Measurements from ENCODE around the gene EHD4. TPM values are rescaled to one million over a fixed set of nuclear protein-coding genes. Genes with fewer than 3 reads are reported as not detected.

Gene EHD4
- total RNA-seq, 2 experiments from 2014 or later: 23.5 to 23.6 TPM

DNA sequence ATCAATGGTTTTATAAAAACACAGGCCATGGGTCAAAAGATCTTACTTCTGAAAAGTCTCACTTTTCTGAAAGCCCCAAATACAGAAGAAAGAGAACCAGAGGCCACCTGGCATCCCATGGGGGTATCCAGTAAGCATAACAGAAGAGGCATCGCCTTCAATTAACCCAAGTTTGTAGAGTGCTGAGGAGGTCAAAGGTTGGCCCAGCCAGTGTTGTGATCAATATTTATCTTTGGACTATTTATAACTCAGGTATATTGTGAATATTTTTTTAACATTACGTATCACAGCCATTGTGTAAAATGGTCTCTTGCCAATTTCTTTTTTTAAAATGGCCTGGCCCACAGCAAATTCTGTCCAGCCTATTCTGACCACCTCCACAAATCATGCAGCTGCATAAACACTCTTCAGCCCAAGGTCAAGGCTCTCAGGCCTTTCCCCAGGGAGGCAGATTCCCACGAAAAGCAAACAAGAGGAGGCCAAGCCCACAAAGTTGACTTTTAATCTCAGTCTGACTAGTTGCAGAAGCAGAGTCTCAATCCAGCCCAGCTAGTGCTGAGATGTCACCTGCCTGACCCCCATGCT is 52.3 kb downstream of the EHD4 start:
- no peak overlapping the region for H3K27ac Mint-ChIP-seq
- no peaks in the 10 kb centered on the region for H3K9me3 Mint-ChIP-seq
- DNase-seq: no peak
- peaks cover 6% of the 10 kb centered on the region for H3K36me3 Mint-ChIP-seq
- no peak overlapping the region for H3K4me3 Mint-ChIP-seq
- peaks cover 3% of the 10 kb centered on the region for H3K4me1 Mint-ChIP-seq
- no peaks in the 10 kb centered on the region for H3K27me3 Mint-ChIP-seq

DNA sequence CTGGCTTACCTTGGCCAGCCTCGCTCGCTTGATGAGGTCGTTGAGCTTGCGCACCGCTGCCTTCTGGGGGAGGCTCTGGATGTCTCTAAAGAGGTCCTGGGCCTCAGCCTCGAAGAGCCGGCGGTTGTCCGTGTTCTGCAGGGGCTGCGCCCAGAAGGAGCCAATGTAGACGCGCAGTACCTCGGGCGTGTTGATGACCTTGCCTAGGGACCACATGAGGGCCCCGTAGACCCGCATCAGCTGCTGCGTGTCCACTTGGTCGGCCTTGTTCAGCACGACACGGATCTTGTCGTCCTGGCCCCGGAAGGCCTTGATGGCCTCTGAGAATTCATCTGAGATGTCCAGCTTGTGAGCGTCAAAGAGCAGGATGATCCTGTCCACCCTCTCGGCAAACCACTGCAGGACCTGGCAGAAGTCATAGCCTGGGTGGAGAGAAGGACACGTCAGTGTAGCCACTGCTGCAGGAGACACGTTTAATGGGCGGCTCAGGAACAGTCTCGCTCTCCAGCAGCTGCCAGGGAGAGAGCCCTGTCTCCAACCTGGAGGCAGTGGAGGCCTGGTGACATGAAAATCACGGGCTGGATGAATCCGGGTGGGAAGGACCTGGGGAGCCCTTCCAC is 53.0 kb downstream of the EHD4 start:
- Mint-ChIP-seq H3K9me3 (no peaks in the 10 kb centered on the region), H3K36me3 (peaks cover 3% of the 10 kb centered on the region), H3K27ac (no peak overlapping the region)

DNA sequence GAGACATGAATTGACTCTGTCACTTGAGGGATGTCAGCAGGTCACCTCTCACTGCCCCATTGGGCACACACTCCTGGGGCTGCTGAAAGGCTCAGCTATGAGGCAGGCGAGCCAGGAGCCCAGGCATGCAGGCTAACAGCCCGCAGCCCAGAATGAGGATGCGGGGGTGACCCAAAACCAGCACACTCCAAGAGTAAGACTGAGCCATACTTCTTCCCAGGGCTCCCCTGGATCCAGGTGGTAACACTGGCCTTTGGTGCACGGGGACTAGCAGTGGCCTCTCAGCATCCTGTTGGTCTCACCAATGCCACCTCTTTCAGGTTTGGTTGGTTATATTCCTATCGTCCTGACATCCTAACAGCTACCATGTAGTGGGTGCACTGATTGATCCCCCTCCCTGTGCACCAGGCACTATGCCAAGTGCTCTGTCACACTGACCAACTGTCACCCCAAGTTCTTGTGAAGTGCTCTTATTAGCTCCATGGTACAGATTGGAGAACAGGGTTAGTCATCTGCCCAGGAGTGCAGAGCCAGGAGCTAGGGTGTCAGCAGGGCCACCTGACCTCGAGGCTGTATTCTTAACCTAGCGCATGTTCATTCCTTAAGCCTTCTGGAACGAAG is 53.7 kb downstream of the EHD4 start:
- Mint-ChIP-seq H3K36me3 (peaks cover 3% of the 10 kb centered on the region), H3K4me1 (peaks cover 3% of the 10 kb centered on the region), H3K27me3 (no peaks in the 10 kb centered on the region), H3K27ac (no peak overlapping the region), H3K9me3 (no peaks in the 10 kb centered on the region), H3K4me3 (no peak overlapping the region)
- DNase-seq: no peak

More for the DNA sequence above, 53.0 kb downstream of the EHD4 start:
- H3K27me3 Mint-ChIP-seq: no peaks in the 10 kb centered on the region
- DNase-seq: no peak
- peaks cover 3% of the 10 kb centered on the region for H3K4me1 Mint-ChIP-seq
- no peak overlapping the region for H3K4me3 Mint-ChIP-seq

DNA sequence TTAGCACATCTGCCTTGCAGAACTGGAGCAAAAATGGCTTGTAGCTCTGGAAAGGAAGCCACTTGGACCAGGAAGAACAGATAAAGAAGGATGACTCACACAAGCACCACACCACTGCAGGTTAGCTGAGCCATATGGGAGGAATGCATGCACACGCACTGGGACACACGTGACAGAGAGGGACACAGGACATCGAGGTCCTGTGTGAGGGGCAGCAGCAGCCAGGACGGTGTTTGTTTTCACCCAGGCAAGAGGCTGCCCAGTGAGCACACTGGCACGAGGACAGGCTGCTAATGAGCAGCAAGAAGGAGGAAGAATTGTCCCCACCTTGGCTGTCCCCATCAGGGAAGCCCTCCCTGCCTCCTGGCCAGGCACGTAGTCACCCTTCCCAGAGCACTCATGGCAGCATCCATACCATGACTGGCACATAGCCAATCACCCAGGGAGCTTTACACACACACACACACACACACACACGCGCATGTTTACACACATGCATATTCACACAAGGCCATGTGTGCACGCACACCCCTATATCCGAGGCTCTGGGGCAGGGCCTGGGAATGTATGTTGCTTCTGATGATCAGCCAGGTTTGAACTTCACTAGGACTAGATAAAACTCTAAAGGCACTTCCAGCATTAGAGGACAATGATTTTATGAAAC is 54.5 kb downstream of the EHD4 start:
- H3K27me3 Mint-ChIP-seq: no peaks in the 10 kb centered on the region
- H3K9me3 Mint-ChIP-seq: no peaks in the 10 kb centered on the region
- H3K36me3 Mint-ChIP-seq: peaks cover 2% of the 10 kb centered on the region
- H3K4me1 Mint-ChIP-seq: peaks cover 3% of the 10 kb centered on the region
- no peak for DNase-seq
- no peak overlapping the region for H3K4me3 Mint-ChIP-seq
- no peak overlapping the region for H3K27ac Mint-ChIP-seq

DNA sequence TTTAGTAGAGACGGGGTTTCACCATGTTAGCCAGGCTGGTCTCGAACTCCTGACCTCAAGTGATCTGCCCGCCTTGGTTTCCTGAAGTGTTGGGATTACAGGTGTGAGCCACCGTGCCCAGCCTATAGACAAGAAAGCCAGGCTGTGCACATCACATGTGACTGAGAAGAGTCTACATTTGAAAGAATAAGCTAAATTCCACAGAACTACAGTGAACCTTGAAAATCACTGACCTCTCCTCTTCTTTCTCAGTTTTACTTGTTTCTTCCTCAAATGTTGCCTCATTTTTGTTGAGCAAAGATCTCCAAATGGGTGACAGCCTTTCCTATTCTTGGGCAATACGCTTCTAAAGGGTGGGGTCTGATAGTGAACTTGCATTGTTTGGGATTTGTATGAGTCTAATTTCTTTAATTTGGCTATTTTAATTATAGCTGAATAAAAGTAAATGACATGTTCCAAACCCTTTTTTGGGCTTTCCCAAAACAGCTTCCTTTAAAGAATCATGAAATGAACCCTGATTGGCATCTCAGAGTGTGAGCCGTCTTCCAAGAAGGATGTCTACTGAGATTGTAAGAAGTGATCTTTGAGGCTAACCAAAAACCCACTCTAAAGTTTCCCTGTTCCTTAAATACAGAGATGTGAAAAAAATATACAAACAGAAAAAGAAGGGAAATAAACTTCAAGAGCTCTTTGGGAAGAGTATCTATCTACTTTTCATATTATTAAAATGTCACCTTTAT is 56.9 kb downstream of the EHD4 start:
- Mint-ChIP-seq H3K27me3 (no peaks in the 10 kb centered on the region), H3K4me3 (no peak overlapping the region), H3K4me1 (peaks cover 3% of the 10 kb centered on the region), H3K36me3 (peaks cover 2% of the 10 kb centered on the region), H3K9me3 (no peaks in the 10 kb centered on the region), H3K27ac (no peak overlapping the region)
- DNase-seq: no peak

DNA sequence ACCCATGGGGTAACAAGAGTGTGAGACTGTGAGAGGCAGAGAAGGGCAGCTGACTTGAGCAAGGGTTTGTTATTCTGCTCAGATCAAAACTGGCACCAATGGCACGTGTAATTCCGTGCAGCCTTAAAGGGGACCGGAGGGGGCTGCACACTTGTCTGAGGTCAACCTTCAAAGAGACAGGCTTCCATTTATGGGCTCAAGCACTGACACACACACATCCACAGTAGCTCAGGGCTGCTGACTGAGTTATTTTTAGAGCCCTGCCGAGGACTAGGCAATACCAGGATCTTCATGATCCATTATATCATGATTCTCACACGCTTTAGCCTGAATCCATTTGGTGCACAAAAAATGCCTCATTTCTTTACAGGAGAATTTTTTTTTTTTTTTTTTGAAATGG is 57.9 kb downstream of the EHD4 start:
- Mint-ChIP-seq H3K36me3 (peaks cover 2% of the 10 kb centered on the region), H3K27me3 (no peaks in the 10 kb centered on the region), H3K9me3 (no peaks in the 10 kb centered on the region), H3K4me3 (no peak overlapping the region), H3K27ac (no peak overlapping the region), H3K4me1 (peaks cover 3% of the 10 kb centered on the region)
- no peak for DNase-seq

DNA sequence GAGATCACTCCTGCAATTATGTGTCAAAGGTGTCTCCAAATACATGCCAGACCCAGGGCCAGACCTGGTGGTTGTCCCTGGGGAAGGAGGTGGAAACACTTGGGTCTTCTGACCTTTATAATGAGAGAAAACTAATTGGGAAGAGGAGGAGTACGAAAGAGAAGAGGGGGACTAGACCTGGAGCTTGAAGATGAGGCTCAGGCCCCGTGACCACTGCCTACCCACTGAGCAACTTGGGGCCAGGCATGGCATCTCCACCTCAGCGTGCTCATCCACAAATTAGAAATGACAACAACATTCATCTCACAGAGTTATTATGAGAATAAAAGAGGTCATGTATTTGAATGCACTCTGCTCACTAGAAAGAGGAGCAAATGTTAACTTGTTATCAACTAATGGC is 59.1 kb downstream of the EHD4 start:
- Mint-ChIP-seq H3K9me3 (no peaks in the 10 kb centered on the region), H3K4me3 (no peak overlapping the region), H3K27ac (no peak overlapping the region), H3K4me1 (peaks cover 3% of the 10 kb centered on the region), H3K36me3 (peaks cover 3% of the 10 kb centered on the region), H3K27me3 (no peaks in the 10 kb centered on the region)
- DNase-seq: no peak

DNA sequence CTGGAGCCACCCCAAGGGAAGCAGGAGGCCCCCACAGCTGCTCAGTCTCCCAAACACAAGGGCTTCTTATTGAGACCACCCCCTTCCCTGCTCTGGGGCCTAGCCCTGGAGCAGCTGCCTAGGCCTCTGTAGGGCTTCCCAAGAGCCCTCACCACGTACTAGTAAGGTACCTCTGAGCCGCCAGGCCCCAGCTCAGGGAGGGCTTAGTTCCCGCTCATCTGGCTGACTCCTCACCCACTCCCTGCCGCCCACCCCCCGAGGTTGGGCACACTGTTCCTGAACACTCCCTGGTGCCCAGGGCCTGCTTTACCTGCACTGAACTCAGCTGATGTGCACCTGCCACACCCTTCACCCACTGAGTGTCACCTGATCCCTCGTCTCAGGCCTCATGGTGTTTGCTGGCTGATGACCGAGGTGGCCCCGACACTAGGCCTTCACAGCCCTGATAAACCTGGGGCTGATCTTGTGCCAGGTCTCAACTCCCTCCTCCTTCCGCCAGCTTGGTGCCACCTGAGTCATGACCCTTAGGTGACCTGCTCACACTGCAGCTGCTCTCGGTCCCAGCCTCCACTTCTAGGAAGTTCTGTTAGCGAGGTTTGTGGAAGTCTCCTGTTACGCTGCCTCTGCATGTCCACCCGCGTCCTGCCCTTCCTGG is 60.5 kb downstream of the EHD4 start:
- no peak overlapping the region for H3K27ac Mint-ChIP-seq
- H3K4me1 Mint-ChIP-seq: no peaks in the 10 kb centered on the region
- H3K9me3 Mint-ChIP-seq: no peaks in the 10 kb centered on the region
- no peaks in the 10 kb centered on the region for H3K27me3 Mint-ChIP-seq
- H3K4me3 Mint-ChIP-seq: no peak overlapping the region
- no peak for DNase-seq
- peaks cover 12% of the 10 kb centered on the region for H3K36me3 Mint-ChIP-seq

DNA sequence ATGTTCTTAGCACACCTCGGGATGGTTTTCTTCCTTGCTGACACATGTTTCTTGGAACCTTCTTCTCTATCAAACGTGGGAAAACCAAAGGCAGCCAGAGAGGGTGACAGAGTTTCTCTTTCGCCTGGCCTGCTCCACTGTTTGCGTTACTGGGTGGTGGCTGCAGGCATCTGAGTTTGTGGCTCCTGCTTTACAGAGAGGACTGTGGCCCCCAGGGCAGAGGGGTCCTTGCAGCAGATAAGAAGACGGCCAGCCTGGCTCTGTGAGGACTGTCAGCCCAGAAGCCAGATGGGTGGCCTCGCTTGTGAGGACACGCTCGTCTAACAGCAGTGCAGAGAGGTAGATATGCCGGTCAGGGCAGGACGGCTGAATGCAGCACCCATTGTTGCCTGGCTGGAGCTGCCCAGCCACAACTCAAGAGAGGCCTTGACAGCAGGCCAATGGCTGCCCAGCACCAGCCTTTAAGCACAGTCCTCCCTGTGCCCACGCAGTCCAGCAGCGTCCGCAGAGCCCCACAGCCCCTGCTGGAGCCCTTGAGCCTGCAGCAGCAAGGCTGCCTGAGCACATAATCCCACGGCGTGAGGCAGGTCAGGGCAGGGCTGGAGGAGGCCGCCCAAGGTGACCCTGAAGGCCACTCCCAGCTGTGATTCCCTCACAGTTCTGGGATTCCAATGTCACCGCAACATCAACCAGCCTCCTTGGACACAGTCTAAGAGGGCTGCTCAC is 63.5 kb downstream of the EHD4 start:
- Mint-ChIP-seq H3K27me3 (no peaks in the 10 kb centered on the region), H3K27ac (no peak overlapping the region), H3K4me3 (no peak overlapping the region), H3K4me1 (peaks cover 5% of the 10 kb centered on the region), H3K36me3 (peaks cover 21% of the 10 kb centered on the region), H3K9me3 (peaks cover 4% of the 10 kb centered on the region)
- no peak for DNase-seq

DNA sequence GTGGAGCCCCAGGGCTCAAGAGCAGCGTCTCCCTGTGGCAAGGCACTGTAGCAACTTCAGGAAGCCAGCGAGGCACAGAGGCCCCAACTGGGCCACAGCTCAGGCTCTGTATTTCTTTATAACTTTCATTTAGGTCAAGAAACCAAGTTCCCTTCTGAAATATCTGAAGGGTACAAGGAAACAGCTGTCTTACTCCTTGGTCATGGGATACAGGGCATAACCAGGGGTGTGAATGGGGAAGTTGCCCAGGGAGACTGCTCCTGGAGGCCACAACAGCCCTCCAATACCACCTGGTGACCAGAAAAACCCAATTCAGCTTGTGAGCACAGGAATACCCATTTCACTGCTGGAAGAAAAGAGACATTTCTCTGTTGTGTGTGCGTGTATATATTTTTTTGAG is 65.2 kb downstream of the EHD4 start:
- H3K36me3 Mint-ChIP-seq: peaks cover 21% of the 10 kb centered on the region
- H3K27ac Mint-ChIP-seq: no peak overlapping the region
- peaks cover 5% of the 10 kb centered on the region for H3K4me1 Mint-ChIP-seq
- H3K27me3 Mint-ChIP-seq: no peaks in the 10 kb centered on the region
- no peak overlapping the region for H3K4me3 Mint-ChIP-seq
- peaks cover 4% of the 10 kb centered on the region for H3K9me3 Mint-ChIP-seq
- no peak for DNase-seq

DNA sequence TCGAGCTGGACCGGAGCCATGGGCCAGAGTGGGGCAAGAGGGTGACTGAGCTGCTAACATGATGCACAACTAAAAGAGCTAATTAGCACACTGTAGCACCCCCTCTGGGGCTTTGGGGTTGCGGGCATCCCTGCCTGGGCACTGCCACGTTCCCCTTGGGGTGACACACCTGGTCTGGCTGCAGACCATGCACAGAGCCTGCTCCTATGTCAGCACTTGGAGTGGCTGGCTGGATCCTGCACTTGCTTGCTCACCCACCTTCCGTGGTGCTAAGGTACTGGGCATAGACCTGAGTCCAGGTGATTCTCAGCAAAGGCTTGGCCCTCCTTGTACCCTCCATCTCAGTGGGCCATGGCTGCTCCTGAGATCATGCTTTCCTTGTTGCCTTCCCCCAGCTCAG is 65.7 kb downstream of the EHD4 start:
- Mint-ChIP-seq H3K27ac (no peak overlapping the region), H3K4me1 (peaks cover 5% of the 10 kb centered on the region), H3K9me3 (peaks cover 4% of the 10 kb centered on the region), H3K27me3 (no peaks in the 10 kb centered on the region), H3K4me3 (no peak overlapping the region), H3K36me3 (peaks cover 21% of the 10 kb centered on the region)
- DNase-seq: no peak

DNA sequence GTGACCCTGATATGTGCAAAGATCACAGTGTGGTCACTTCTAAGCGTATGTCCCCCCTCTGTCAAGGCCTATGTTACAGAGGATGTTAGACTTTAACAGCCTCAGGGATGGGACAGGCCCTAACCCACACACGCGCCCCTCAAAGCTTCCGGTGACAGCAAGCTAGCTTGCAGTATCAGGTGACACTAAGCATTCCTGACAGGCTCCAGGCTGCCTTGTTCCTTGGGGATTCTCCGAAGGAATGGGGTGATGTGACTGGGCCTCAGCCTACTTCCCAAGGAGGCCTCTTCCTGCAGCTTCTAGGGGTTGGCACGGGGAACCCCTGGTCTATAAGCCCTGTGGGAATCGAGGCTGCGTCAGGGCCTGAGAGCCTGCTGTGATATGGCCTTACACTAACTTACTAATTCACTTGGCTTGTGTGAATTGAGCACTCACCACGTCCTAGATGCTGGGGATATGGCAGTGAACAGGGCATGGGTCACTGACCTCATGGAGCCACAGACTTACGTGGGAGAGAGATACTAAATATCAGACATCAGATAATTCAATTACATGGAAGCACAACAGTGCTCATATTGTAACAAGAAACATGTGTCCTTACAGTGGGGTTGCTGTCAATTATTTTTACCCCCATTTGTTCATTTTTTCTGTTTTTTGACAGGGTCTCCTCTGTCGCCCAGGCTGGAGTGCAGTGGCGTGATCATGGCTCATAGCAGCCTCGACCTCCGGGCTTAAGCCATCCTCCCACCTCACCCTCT is 67.1 kb downstream of the EHD4 start:
- Mint-ChIP-seq H3K27me3 (no peaks in the 10 kb centered on the region), H3K4me3 (no peak overlapping the region), H3K36me3 (peaks cover 21% of the 10 kb centered on the region), H3K9me3 (peaks cover 4% of the 10 kb centered on the region), H3K4me1 (peaks cover 5% of the 10 kb centered on the region), H3K27ac (peak overlapping the region; percentile 44)
- DNase-seq: no peak

DNA sequence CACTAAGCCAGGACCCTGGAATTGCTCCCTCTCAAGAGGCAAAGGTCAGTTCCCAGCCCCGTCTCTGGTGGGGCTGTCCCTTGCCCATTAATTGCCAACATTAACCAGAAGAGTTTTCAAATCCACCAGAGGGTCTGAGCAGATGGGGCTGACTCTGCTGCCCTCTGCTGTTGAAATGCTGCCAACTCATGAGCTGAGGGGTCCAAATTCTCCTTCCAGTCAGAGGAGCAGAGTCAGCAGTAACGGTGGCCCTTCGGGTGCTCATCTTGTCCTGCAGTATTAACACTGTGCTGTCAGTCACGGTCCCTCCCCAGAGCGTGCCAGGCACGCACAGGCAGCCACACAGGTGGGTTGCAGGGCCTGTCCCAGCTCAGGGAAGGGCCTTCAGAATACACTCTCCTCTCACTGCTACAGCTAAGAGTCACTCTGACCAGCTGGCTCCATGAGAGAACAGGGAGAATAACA is 67.8 kb downstream of the EHD4 start:
- no peak overlapping the region for H3K27ac Mint-ChIP-seq
- DNase-seq: peak; percentile 62
- H3K36me3 Mint-ChIP-seq: peaks cover 21% of the 10 kb centered on the region
- H3K4me3 Mint-ChIP-seq: no peak overlapping the region
- peaks cover 4% of the 10 kb centered on the region for H3K9me3 Mint-ChIP-seq
- peaks cover 5% of the 10 kb centered on the region for H3K4me1 Mint-ChIP-seq
- H3K27me3 Mint-ChIP-seq: no peaks in the 10 kb centered on the region

Measured in activated naive CD8-positive, alpha-beta T cell treated with anti-CD3 and anti-CD28 coated beads for 36 hours (primary cell).